SK-N-MC (cell line): ENCODE data around the gene MAPK8.

Experiments
- EZH2 ChIP-seq: fragments of 200-600 bp; sonication (generic); IDR thresholded peaks from one replicate; pipeline ENCODE4 v1.6.1; 2017; ENCODE audit warnings: antibody characterized with exemption
- POLR2AphosphoS5 ChIP-seq: IDR thresholded peaks from 2 replicates; pipeline ENCODE4 v1.6.1; 2012; ENCODE audit warnings: mild to moderate bottlenecking, low read depth, low read length, borderline replicate concordance

DNA sequence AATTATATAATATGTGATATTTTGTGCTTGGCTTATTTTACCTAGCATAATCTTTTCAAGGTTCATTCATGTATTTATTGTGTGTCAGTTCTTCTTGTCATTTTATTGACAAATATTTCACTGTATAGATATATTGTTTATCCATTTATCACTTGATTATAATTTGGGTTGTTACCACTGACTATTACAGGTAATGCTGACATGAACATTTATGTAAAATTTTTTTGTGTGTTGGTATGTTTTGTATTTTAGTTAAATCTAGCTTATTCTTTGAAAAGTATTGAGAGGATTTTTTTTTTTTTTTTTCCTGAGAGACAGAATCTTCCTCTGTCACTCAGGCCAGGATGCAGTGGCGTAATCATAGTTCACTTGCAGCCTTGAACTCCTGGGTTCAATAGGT lies 107.7 kb downstream of the MAPK8 start:
- TF ChIP-seq POLR2AphosphoS5 (no peak), EZH2 (no peak)
